Suppressor macrophage (primary cell): ENCODE measurements around the gene RNF225.
"Not testable (repeated sequence)": the region's sequence is repeated elsewhere in the genome, so short reads cannot be mapped to it uniquely, and the experiment has no call there.

Source experiments
- DNase-seq, 4 experiments: peaks; one replicate each; pipeline ENCODE4 v3.0.0-alpha.2; 2020 to 2022

Gene RNF225

DNA sequence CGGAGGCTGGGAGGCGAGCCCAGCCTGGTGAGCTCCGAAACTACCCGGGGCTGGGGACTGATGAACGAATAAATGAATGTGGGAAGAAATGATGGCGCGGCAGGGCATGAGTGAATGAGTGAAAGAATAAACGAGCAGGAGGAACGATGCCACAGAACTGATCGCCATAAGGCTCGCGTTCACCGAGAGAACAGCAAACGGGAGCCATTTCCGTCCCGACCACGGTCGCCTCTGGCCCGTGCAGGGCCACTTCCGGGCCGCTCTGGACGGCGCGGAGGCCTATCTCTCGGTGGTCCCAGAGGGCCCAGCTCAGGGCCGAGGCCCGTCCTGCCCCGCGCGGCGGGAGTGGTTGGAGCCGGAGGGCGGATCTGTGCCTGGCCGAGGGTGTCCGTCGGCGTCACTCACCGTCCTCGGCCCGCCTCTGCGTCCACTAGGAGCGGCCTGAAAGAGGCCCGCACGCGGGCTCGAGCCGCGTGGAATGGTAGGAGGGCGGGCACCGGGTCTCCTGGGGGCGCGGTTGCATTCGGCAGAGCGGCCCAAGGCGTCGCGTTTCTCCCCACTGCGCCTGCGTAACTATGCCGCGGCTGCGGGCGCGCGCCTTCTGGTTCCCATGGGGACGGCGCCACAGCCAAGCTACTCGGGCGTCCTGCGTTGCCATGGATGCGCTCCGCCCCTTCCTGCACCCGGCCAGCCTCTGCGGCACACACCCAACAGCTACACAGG lies 33.0 kb upstream of the RNF225 start, which contains the start of gene ZNF497:
TSS of gene ZNF497 (minus strand) at position 480 of the 723 bp plus-strand sequence. CDS start 5,116 bp downstream, outside the sequence.
- DNase-seq: peak; percentile 97 to 99 (median 98)

DNA sequence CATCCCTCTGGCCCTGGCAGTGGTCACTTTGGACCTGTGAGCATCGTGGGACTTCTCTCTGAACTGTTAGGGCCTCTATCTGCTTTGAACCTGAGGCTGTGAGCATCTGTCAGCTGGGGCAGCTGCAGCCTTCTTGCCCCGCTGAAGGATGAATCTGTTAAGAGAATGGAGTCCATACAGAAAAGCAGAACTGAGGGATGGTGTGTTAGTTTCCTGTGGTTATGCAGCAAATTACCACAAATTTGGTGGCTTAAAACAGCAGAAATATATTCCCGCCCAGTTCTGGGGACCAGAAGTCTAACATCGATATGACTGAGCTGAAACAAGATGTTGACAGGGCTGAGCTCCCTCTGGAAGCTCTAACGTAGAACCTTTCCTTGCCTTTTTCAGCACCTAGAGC lies 31.3 kb upstream of the RNF225 start:
- peak; percentile 21 to 59 (median 46) for DNase-seq

DNA sequence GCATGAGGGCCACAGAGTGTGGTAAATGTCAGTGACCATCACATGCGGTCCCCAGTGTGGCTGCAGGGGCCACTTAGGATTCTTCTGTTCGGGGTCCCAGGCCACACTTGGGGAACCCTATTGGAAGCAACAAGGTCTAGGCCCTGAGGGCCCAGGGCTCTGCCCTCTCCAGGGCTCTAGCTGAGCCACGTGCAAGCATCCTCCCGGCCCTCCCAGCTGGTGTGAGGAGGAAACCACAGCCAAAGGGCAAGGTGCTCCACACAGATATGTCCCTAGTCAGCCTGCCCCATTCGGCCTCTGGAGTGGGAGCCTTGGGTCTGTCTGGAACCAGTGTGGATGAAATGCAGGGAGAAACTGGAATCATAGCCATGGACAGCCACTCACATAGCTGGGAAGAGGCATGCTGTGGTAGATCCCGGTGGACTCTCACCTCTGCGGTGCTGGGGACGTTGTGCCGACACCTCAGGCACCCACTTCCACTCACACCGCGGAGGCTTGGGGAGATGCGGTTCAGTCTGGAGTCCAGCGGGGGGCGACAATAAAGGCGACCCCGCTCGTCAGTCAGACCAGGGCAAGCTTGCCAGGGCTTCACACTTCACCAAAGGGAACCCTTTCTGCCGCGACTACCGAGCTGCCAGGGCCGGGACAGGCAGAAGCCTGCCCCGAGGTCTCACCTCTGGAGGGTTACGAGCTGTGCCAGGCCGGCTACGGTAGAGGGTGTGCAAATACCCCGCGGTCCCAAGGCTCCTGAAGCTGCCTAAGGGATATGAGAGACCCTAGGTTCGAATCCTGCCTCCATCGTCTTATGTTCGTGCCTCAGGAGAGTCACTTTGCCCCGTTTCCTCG lies 28.6 kb upstream of the RNF225 start:
- DNase-seq: no peak

DNA sequence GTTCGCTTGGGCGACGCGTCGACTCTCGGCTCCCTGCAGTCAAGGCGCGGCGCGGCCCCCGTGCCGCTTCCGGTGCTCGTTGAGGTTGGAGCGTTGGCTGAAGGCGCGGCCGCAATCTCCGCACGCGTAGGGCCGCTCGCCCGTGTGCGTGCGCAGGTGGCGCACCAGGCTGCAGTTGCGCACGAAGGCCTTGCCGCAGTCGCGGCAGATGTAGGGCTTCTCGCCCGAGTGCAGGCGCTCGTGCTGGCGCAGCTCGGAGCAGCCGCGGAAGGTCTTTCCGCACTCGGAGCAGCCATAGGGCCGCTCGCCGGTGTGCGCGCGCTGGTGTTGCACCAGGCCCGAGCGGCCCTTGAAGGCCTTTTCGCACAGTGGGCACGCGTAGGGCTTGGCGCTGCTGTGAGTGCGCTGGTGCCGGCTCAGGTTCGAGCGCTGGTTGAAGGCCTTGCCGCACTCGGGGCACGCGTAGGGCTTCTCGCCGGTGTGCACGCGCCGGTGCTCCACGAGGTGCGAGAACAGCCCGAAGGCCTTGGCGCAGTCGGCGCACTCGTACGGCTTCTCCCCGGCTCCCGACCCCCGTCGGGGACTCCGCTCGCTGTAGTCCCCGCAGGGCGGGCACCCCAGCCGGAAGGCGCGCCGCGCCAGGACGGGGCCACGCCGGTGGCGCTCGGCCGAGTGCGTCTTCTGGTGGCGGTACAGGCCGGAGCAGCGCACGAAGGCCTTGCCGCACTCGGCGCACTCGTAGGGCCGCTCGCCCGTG lies 27.6 kb upstream of the RNF225 start:
- DNase-seq: no peak

DNA sequence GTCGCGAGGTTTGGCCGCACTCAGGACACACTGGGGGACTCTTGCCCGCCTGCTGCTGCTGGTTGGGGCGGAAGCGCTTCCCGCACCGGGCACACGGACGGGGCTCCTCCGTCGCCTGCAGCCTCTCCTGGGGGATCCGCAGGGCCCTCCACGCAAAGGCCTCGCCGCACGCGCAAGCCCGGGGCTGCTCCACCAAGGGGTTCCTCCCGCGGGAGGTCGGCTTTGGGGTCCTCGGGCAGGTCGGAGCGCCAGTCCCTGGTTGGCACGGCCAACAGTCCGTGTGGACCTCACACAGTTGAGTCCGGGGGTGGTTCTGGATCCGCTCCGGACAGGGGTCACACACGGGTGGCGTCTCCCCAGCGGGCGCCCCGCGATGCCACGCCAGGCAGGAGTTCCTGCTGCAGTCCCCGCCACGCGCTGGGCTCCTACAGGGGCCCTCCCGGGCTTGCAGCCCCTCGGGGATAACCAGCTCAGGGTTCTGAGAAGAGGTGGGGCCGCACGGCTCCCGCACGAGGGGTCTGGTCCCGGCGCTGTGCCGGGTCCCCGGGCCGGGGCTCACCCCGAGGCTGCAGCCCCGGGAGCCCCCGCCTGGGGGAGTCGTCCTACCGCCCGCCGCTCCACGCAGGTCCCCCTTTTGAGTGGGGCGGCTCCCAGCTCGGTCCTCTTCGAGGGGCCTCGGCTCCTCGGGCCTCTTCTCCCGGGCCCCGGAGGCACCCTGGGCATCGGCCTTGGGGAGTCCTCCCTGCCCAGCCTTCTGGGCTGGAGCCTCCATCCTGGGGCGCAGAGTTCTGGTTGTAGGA lies 26.7 kb upstream of the RNF225 start:
- no peak for DNase-seq

DNA sequence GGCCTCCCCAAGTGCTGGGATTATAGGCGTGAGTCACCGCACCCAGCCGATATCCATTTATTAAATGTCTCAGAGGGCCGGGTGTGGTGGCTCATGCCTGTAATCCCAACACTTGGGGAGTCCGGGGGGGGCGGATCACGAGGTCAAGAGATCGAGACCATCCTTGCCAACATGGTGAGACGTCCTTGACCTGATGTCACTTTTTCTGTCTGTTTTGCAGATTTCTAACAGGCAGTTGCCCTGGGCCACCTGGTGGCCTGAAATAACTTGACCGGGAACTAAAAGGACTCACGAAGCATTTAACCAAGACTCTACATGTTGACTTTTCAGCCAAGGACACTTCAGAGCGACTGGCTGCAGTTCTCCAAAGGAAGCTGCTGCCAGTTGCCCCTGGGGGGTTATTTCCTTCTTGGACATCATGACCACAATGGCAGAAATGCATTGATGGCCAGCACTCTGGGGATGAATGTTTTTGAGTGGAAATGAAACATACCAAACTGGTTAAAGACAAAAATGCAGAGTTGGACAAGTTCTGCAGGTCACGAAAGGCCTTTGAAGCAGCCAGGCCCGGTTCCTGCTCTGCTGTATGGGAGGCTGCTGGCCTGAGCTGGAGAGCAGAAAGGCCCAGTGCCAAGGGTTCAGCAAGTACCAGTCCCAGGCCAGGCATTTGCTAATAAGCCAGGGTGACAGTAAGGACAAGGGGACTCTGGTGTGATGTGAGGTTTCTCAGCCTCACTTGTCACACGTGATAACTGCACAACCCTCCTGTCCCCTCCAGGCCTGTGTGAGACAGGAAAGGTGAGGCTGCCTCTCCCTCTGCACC lies 22.9 kb upstream of the RNF225 start:
- DNase-seq: no peak

DNA sequence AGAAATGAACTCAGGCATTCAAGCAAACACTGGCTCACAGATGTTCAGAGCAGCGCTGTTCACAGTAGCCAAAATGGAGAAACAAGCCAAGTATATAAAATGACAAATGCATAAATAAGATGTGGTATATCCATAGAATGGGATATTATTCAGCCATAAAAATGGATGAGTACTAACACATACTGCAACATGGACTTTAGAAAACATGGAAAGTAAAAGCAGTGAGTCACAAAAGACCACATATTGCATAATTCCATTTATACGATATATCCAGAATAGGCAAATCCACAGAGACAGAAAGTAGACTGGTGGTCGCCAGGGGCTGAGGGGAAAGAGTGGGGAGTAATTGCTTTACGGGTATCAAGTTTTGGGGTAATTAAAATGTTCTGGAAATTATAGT lies 21.3 kb upstream of the RNF225 start:
- no peak for DNase-seq

DNA sequence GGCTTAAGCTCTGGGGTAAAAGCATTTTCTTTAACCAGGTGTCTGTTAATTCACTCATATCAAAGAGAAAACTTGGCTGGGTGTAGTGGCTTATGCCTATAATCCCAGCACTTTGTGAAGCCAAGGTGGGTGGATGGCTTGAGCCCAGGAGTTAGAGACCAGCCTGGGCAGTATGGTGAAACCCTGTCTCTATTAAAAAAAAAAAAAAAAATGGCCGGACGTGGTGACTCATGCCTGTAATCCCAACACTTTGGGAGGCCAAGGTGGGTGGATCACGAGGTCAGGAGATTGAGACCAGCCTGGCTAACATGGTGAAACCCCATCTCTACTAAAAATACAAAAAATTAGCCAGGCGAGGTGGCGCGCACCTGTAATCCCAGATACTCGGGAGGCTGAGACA lies 18.7 kb upstream of the RNF225 start:
- DNase-seq: not testable (repeated sequence)

DNA sequence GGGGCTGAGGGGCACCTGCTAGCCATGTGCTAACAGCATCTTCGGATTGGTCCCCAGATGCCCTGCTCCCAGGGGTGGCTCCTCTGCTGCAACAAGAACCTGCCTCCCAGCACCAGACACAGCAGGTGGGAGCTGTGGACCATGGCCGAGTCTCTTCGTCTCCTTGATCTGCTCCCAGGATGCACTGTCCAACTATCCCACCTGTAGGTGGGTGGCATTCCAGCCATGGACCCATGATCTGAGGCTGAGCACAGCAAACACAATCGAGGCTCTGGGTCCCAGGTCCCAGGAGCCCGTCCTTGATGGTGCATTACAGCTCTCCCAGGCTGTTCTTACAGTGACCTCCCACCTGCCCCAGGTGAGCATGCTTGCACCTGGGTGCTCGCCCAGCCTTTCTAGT lies 16.2 kb upstream of the RNF225 start:
- no peak for DNase-seq

DNA sequence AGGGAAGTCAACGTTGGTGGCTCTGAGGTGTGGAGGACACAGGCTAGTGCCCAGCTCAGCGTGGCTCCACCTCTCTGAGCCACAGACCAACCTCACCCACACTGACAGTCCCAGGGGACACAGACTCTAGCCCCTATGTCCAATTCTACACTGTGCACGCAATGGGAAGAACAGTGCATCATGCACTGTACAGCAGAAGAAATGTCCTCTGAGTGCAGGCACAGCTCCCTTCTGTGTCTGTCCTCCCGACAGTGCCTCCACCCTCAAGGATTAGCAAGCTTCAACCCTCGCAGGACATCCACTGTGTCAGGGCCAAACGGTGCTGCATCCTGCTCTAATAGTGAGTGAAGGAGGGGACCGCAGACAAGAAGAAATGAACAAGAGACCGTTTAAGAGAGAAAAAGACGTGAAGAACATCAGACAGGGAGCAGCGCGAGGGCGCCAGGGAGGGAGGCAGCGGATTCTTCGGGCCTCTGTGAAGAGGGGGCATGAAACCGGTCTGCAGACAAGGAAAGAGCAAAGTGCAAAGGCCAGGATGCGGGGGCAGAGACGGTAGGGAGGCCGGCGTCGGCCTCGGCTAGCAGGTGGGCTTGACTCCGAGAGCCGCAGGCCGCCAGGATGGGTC lies 15.3 kb upstream of the RNF225 start:
- peak in 1 of 4 experiments; percentile 1 for DNase-seq

DNA sequence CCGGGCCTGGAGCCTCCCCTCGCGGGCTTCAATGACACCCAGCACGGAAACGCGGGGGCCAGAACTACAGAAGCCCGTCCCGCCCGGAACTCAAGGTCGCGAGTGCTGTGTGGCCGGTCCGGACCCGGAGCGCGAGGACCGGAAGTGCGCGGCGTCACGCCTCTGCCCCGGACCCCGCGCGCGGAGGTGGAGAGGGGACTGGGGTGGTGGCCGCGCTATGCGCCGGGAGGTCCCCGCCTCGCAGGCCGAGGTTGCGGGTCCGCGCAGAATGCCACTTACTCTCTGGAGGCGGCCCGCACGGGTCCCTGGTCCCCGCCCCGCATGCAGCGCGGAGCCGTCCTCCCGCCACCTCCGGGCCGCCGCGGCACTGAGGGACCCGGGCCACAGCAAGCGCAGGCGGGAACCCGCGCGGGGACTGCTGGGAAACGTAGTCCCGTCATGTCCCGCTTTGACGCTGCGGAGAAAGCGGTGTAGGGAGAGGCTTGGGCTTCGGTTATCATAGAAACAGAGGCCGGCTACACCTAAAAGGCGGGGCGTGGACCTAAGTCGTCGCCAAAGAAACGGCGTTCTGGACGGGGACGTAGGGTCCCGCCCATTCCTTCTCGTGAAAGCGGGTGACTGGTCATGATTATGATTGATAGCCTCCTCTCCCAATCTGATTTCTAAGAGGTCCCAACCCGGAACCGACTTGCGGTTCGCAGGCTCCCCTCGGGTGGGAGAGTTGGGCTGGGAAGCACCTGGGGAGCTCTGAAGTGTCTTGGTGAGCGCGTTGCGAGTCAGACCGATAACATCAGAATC lies 14.6 kb upstream of the RNF225 start, which contains the start of gene ZNF837:
TSS of gene ZNF837 (minus strand) at position 369 of the 798 bp plus-strand sequence. CDS start 11,698 bp downstream, outside the sequence.
- DNase-seq: peak; percentile 99 to 100 (median 100)

DNA sequence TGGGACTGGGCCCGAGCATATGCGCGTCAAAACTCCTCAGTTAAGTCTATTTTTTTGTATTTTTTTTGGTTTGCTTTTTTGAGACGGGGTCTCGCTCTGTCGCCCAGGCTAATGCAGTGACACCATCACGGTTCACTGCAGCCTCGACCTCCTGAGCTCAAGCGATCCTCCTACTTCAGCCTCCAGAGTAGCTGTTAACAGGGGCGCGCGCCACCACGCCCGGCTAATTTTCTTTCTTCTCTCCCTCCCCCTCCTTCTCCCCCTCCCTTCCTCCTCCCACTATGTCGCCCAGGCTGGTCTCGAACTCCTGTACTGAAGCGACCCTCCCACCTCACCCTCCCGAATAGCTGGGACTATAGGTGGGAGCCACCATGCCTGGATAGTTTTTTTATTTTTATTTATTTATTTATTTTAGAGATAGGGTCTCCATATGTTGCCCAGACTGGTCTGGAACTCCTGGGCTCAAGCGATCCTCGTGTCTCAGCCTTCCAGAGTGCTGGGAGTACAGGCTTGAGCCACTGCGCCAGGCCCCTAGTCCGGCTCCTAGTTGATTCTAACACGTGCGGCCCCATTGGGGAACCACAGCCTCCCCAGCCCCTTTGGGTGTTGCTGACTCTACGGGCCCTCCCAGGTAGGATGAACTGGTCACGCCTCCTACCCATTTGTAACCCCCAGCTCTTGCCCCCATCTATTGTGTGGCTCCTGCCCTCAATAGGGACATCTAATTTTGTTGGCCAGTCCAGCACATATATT lies 13.8 kb upstream of the RNF225 start:
- no peak for DNase-seq

DNA sequence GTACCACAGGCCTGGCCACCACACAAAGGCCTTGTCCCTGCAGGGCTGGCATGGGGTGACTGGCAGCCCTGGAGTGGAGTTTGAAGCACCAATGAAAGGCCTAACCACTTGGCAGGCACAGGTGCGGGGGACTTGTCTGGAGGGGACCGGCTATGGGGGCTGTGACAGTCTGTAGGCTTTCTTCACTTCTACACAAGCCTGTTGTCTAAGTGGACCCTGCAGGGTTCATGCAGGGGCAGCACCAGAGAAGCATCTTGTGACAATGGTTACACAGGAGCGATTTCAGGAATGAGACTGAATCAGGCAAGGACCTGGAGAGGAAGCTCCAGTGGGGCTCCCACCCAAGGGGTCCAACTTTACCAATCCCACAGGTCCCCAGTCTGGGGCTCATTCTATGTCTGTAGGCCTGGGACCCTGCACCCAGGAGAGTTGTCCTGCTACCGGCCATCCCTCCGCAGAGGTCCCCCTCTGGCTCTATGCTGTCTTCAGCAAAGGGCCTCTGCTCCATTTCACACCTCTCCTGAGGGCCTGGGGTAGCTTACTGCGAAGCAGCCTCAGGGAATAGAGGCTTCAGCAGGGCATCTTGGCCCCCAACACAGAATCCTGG lies 12.4 kb upstream of the RNF225 start:
- DNase-seq: no peak

DNA sequence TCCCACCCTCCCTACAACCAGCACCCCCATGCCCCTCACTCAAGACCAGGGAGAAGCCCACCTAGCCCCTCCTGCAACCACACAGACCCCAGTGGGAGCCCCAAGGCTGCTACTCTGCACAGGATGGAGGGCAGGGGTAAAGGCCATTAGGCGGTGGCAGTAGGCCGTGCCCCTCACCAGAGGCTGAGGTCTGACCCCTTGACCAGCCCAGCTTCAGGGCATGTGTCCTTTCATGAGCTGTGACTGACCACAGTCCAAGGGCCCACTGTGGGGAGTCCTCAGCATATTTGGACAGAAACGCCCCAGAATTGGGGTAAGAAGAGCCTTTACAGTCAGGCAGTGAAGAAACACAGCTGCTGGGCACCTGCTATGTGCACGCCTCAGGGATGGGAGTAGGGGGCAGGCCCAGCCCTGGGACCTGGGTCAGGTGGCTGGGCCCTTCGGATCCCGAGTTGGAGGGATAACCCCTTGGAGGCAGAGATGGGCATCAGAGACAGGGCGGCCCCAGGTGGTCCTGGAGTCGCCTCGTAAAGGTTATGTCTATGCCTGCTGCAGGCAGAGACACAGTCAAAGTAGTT lies 10.1 kb upstream of the RNF225 start:
- no peak for DNase-seq

DNA sequence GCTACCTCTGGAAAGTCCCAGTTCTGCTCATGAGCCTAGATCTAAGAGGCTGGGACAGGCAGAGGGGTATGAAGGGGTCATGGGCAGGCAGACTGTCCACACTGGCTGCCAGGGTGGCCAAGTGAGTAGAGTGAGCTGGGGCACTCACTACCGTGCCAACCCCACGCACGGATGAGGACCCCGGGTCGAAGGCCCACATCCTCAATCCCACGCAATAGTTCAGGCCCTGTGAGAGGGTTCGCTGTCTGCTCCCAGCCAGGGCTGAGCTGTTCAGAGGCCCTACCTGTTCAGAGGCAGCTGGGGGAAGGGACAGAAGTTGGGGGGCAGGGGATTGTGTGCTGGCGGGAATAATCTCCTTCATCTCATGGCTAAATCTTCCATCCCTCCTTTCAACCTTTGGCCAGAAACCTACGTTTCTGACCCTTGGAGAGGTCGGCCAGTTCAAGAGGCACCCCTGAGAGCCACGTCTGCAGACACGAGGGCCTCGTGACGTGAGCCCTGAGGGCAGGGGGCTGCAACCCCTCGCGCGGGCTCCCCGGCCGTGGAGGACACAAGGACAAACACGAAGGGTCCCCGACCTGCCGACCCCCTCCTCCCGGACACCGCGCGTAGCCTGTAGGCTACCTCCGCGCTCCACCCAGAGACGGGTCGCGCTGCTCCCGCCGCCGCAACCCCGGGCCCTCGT lies 9.4 kb upstream of the RNF225 start:
- no peak for DNase-seq

DNA sequence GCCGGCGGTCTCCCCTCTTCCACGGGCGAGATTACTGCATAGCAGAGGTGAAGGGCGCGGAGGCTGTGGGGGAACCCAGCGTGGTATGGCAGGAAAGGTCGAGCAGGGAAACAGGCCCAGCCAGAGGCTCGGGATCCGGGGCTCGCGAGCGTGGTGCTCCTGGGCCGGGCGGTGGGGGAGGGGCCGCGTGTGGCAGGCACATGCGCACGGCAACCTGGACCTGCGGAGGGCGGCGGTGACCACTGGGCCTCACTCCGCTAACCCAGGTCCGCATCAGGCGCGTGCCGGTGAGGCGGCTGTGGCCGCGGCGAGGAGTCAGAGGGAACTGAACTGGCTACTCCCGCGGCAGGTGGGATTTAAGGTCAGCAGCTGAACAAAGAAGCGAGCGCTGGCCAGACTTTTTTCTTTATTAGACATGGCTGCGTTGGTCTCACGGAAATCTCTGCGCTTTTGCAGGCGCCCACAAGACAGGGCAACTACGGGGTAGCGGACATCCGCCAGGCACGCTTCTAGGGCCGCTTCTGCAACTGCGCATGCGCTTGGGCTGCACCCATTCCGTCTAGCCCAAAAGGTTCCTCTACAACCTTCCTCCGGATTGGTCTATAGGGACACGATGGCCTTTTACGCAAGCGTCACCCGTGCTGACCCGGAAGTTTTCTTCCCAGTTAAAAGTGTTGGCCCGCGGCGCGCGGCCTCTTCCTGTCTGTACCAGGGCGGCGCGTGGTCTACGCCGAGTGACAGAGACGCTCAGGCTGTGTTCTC lies 8.7 kb upstream of the RNF225 start, which contains the start of gene RPS5:
TSS of gene RPS5 (plus strand) at position 694 of the 762 bp plus-strand sequence. CDS start 869 bp downstream, outside the sequence.
- DNase-seq: peak; percentile 98 to 100 (median 98)
